Esophagus squamous epithelium (tissue), 4 donors: ENCODE data around the gene OR2L3.

Experiments used
- POLR2A ChIP-seq, 4 donors: fragments of 450-650 bp; IDR thresholded peaks; one replicate each; pipeline ENCODE4 v1.6.1; 2017; ENCODE audit warnings: antibody characterized with exemption in 4 of 4, mild to moderate bottlenecking in 4 of 4, moderate library complexity in 3 of 4
- TF ChIP-seq, protein P1 (sequence below), 6 experiments: fragments of 450-650 bp in 4 of 6; fragments of 200-600 bp in 2 of 6; sonication (generic) in 2 of 6; IDR thresholded peaks; one replicate each; pipeline ENCODE4 v1.5.1; 2016 to 2019; ENCODE audit warnings: antibody characterized with exemption in 6 of 6, mild to moderate bottlenecking in 4 of 6, moderate library complexity in 4 of 6

DNA sequence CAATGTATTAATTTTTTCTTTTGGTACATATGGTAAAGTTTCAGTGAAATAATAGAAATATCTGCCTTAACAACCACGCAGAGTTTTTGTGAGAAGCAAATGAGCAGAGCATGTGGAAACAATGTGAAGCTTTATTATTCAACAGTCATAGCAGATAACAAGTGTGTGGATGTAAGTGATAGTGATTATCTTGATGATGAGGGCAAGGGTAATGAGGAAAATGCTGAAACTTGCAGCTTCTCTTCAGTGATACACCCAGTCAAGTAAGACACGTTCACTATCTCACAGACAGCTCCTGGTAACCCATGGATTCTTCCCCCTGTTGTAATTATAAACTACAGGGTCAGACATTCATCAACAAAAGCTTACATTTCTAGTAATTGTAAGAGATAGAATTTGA lies 47.8 kb upstream of the OR2L3 start:
- TF ChIP-seq, protein P1, sequence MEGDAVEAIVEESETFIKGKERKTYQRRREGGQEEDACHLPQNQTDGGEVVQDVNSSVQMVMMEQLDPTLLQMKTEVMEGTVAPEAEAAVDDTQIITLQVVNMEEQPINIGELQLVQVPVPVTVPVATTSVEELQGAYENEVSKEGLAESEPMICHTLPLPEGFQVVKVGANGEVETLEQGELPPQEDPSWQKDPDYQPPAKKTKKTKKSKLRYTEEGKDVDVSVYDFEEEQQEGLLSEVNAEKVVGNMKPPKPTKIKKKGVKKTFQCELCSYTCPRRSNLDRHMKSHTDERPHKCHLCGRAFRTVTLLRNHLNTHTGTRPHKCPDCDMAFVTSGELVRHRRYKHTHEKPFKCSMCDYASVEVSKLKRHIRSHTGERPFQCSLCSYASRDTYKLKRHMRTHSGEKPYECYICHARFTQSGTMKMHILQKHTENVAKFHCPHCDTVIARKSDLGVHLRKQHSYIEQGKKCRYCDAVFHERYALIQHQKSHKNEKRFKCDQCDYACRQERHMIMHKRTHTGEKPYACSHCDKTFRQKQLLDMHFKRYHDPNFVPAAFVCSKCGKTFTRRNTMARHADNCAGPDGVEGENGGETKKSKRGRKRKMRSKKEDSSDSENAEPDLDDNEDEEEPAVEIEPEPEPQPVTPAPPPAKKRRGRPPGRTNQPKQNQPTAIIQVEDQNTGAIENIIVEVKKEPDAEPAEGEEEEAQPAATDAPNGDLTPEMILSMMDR (IDR thresholded peaks at IDR 0.05), result no peak
- TF ChIP-seq POLR2A (IDR thresholded peaks at IDR 0.05), result no peak
